PC-9 (cell line): ENCODE data around the gene SLC38A7.

Source experiments
- CTCF ChIP-seq: fragments of 200-600 bp; sonication (generic); conservative IDR thresholded peaks from 2 replicates; pipeline ENCODE4 v1.6.1; 2017; ENCODE audit warnings: mixed run types, antibody characterized with exemption, mild to moderate bottlenecking, moderate library complexity
- EZH2 ChIP-seq: fragments of 200-600 bp; sonication (generic); IDR thresholded peaks from 2 replicates; pipeline ENCODE4 v1.8.0; 2017; ENCODE audit warnings: antibody characterized with exemption, low read depth

- TF ChIP-seq CTCF = no peak
- no peak for TF ChIP-seq EZH2
Measured at GRCh38 chr16:58709333-58709732, 24.8 kb upstream of the SLC38A7 start.
